Omental fat pad (tissue), 4 donors: ENCODE results near the gene TGFBR1. TPM values are rescaled to one million over a fixed set of nuclear protein-coding genes. Genes with fewer than 3 reads are reported as not detected.

ENCODE experiments used
- ATAC-seq: fragments of 150-250 bp; one replicate; pipeline ENCODE4 v1.9.1; 2016; ENCODE audit warnings: mild to moderate bottlenecking, moderate library complexity; ENCODE audit not compliant: low FRiP score
- DNase-seq: peaks from one replicate; pipeline ENCODE4 v3.0.0-alpha.2; 2019; ENCODE audit warnings: low spot score
- CTCF ChIP-seq, 3 donors: fragments of 450-650 bp; IDR thresholded peaks; one replicate each; pipeline ENCODE4 v1.5.1; 2016 to 2017; ENCODE audit warnings: antibody characterized with exemption in 3 of 3, mild to moderate bottlenecking in 3 of 3, moderate library complexity in 2 of 3
- total RNA-seq, 4 donors: library from RNA; depleted of rRNA; stranded (reverse); fragments of >200 nt; gene quantifications; one replicate each; pipeline ENCODE4 v1.1.0, GENCODE V29; 2016

Gene TGFBR1
- total RNA-seq, 4 donors from 2014 or later = 20.9 to 35.2 (median 30.9) TPM

GRCh38 chr9:99107421-99107820, 2.5 kb downstream of the TGFBR1 start:
- ATAC-seq = no peak
- TF ChIP-seq CTCF (IDR thresholded peaks at IDR 0.05) = no peak
- no peak for DNase-seq

- ATAC-seq = no peak
- TF ChIP-seq CTCF (IDR thresholded peaks at IDR 0.05) = no peak
- no peak for DNase-seq
Observed at GRCh38 chr9:99108131-99108530, 3.2 kb downstream of the TGFBR1 start.

- TF ChIP-seq CTCF (IDR thresholded peaks at IDR 0.05) = no peak
- no peak for DNase-seq
- ATAC-seq = no peak
Observed at GRCh38 chr9:99109522-99109921, 4.6 kb downstream of the TGFBR1 start.

- ATAC-seq = no peak
- no peak for TF ChIP-seq CTCF (IDR thresholded peaks at IDR 0.05)
Observed at GRCh38 chr9:99112750-99113413, 8.0 kb downstream of the TGFBR1 start.

GRCh38 chr9:99113414-99114048, 8.6 kb downstream of the TGFBR1 start:
- DNase-seq (no peak), ATAC-seq (no peak)
- TF ChIP-seq CTCF (IDR thresholded peaks at IDR 0.05) = no peak

More at GRCh38 chr9:99112750-99113413, 8.0 kb downstream of the TGFBR1 start:
- DNase-seq = no peak

- TF ChIP-seq CTCF (IDR thresholded peaks at IDR 0.05) = no peak
- DNase-seq = no peak
- no peak for ATAC-seq
Observed at GRCh38 chr9:99114049-99114440, 9.1 kb downstream of the TGFBR1 start.
